Measurements from ENCODE around the gene ARID2. TPM values are rescaled to one million over a fixed set of nuclear protein-coding genes. Genes with fewer than 3 reads are reported as not detected.
A peak's percentile ranks its signal among the peaks of the same experiment; 100 is the strongest.

ARID2 gene
- polyA plus RNA-seq, 2 donors = 5.0 to 8.5 TPM

GRCh38 chr12:45728630-45729232, 775 bp upstream of the ARID2 start:
- H3K27me3 ChIP-seq (ENCODE audit: control insufficient read depth in 1 of 2, insufficient read depth in 2 of 2, low read length in 2 of 2) = no peaks in the 10 kb centered on the region
- WGBS, 2 donors = 1% methylated on average over 41 to 65 of the region's 65 CpGs
- peak overlapping the region; percentile 75 to 99 for H3K4me3 ChIP-seq (ENCODE audit: low read depth in 1 of 2, low read length in 2 of 2)
- peak overlapping the region; percentile 97 to 99 for H3K27ac ChIP-seq (ENCODE audit: low read depth in 2 of 2, low read length in 1 of 2)
- H3K36me3 ChIP-seq (ENCODE audit: control insufficient read depth in 2 of 2, insufficient read depth in 2 of 2, low read length in 1 of 2) = no peaks in the 10 kb centered on the region
- no peaks in the 10 kb centered on the region for H3K4me1 ChIP-seq (ENCODE audit: control insufficient read depth in 2 of 2, insufficient read depth in 2 of 2, low read length in 1 of 2)
- H3K9me3 ChIP-seq (ENCODE audit: control insufficient read depth in 2 of 2, insufficient read depth in 1 of 2, low read depth in 1 of 2, low read length in 1 of 2) = no peaks in the 10 kb centered on the region

GRCh38 chr12:45730084-45730347, 510 bp downstream of the ARID2 start:
- no peaks in the 10 kb centered on the region for H3K36me3 ChIP-seq (ENCODE audit: control insufficient read depth in 2 of 2, insufficient read depth in 2 of 2, low read length in 1 of 2)
- H3K4me3 ChIP-seq (ENCODE audit: low read depth in 1 of 2, low read length in 2 of 2) = peak overlapping the region; percentile 75 to 93
- no peaks in the 10 kb centered on the region for H3K27me3 ChIP-seq (ENCODE audit: control insufficient read depth in 1 of 2, insufficient read depth in 2 of 2, low read length in 2 of 2)
- WGBS, 2 donors = 0 to 1% methylated on average over 10 to 26 of the region's 26 CpGs
- H3K9me3 ChIP-seq (ENCODE audit: control insufficient read depth in 2 of 2, insufficient read depth in 1 of 2, low read depth in 1 of 2, low read length in 1 of 2) = no peaks in the 10 kb centered on the region
- no peaks in the 10 kb centered on the region for H3K4me1 ChIP-seq (ENCODE audit: control insufficient read depth in 2 of 2, insufficient read depth in 2 of 2, low read length in 1 of 2)
- H3K27ac ChIP-seq (ENCODE audit: low read depth in 2 of 2, low read length in 1 of 2) = peak overlapping the region; percentile 97 to 99

GRCh38 chr12:45730348-45731189, 1.1 kb downstream of the ARID2 start:
- 0 to 1% methylated on average over 37 to 67 of the region's 67 CpGs for WGBS, 2 donors
- no peaks in the 10 kb centered on the region for H3K36me3 ChIP-seq (ENCODE audit: control insufficient read depth in 2 of 2, insufficient read depth in 2 of 2, low read length in 1 of 2)

GRCh38 chr12:45731190-45731775, 1.8 kb downstream of the ARID2 start:
- H3K9me3 ChIP-seq (ENCODE audit: control insufficient read depth in 2 of 2, insufficient read depth in 1 of 2, low read depth in 1 of 2, low read length in 1 of 2) = no peaks in the 10 kb centered on the region
- H3K4me3 ChIP-seq (ENCODE audit: low read depth in 1 of 2, low read length in 2 of 2) = peak overlapping the region; percentile 75 to 93
- peak overlapping the region; percentile 97 to 99 for H3K27ac ChIP-seq (ENCODE audit: low read depth in 2 of 2, low read length in 1 of 2)
- no peaks in the 10 kb centered on the region for H3K27me3 ChIP-seq (ENCODE audit: control insufficient read depth in 1 of 2, insufficient read depth in 2 of 2, low read length in 2 of 2)
- WGBS, 2 donors = 6 to 7% methylated on average over 4 of the region's 4 CpGs
- no peaks in the 10 kb centered on the region for H3K36me3 ChIP-seq (ENCODE audit: control insufficient read depth in 2 of 2, insufficient read depth in 2 of 2, low read length in 1 of 2)
- H3K4me1 ChIP-seq (ENCODE audit: control insufficient read depth in 2 of 2, insufficient read depth in 2 of 2, low read length in 1 of 2) = no peaks in the 10 kb centered on the region

More at GRCh38 chr12:45730348-45731189, 1.1 kb downstream of the ARID2 start:
- Histone ChIP-seq H3K9me3 (ENCODE audit: control insufficient read depth in 2 of 2, insufficient read depth in 1 of 2, low read depth in 1 of 2, low read length in 1 of 2) (no peaks in the 10 kb centered on the region), H3K27me3 (ENCODE audit: control insufficient read depth in 1 of 2, insufficient read depth in 2 of 2, low read length in 2 of 2) (no peaks in the 10 kb centered on the region), H3K4me3 (ENCODE audit: low read depth in 1 of 2, low read length in 2 of 2) (peak overlapping the region; percentile 75 to 93), H3K4me1 (ENCODE audit: control insufficient read depth in 2 of 2, insufficient read depth in 2 of 2, low read length in 1 of 2) (no peaks in the 10 kb centered on the region), H3K27ac (ENCODE audit: low read depth in 2 of 2, low read length in 1 of 2) (peak overlapping the region; percentile 97 to 99)

GRCh38 chr12:45732250-45732649, 2.7 kb downstream of the ARID2 start:
- WGBS, 2 donors = 9% methylated on average over 5 of the region's 5 CpGs
- no peaks in the 10 kb centered on the region for H3K4me1 ChIP-seq (ENCODE audit: control insufficient read depth in 2 of 2, insufficient read depth in 2 of 2, low read length in 1 of 2)
- H3K9me3 ChIP-seq (ENCODE audit: control insufficient read depth in 2 of 2, insufficient read depth in 1 of 2, low read depth in 1 of 2, low read length in 1 of 2) = no peaks in the 10 kb centered on the region
- H3K27me3 ChIP-seq (ENCODE audit: control insufficient read depth in 1 of 2, insufficient read depth in 2 of 2, low read length in 2 of 2) = no peaks in the 10 kb centered on the region
- H3K27ac ChIP-seq (ENCODE audit: low read depth in 2 of 2, low read length in 1 of 2) = no peak overlapping the region
- H3K4me3 ChIP-seq (ENCODE audit: low read depth in 1 of 2, low read length in 2 of 2) = peak overlapping the region in 1 of 2 donors; percentile 51
- H3K36me3 ChIP-seq (ENCODE audit: control insufficient read depth in 2 of 2, insufficient read depth in 2 of 2, low read length in 1 of 2) = no peaks in the 10 kb centered on the region

- H3K4me1 ChIP-seq (ENCODE audit: control insufficient read depth in 2 of 2, insufficient read depth in 2 of 2, low read length in 1 of 2) = no peaks in the 10 kb centered on the region
- no peaks in the 10 kb centered on the region for H3K36me3 ChIP-seq (ENCODE audit: control insufficient read depth in 2 of 2, insufficient read depth in 2 of 2, low read length in 1 of 2)
- H3K27ac ChIP-seq (ENCODE audit: low read depth in 2 of 2, low read length in 1 of 2) = no peak overlapping the region
- no peaks in the 10 kb centered on the region for H3K27me3 ChIP-seq (ENCODE audit: control insufficient read depth in 1 of 2, insufficient read depth in 2 of 2, low read length in 2 of 2)
- H3K9me3 ChIP-seq (ENCODE audit: control insufficient read depth in 2 of 2, insufficient read depth in 1 of 2, low read depth in 1 of 2, low read length in 1 of 2) = no peaks in the 10 kb centered on the region
- H3K4me3 ChIP-seq (ENCODE audit: low read depth in 1 of 2, low read length in 2 of 2) = peak overlapping the region in 1 of 2 donors; percentile 15
These were observed 3.4 kb downstream of the ARID2 start for GRCh38 chr12:45732936-45733335.

GRCh38 chr12:45737638-45738037, 8.1 kb downstream of the ARID2 start:
- H3K4me3 ChIP-seq (ENCODE audit: low read depth in 1 of 2, low read length in 2 of 2) = no peak overlapping the region
- no peaks in the 10 kb centered on the region for H3K4me1 ChIP-seq (ENCODE audit: control insufficient read depth in 2 of 2, insufficient read depth in 2 of 2, low read length in 1 of 2)
- H3K36me3 ChIP-seq (ENCODE audit: control insufficient read depth in 2 of 2, insufficient read depth in 2 of 2, low read length in 1 of 2) = no peaks in the 10 kb centered on the region
- H3K27me3 ChIP-seq (ENCODE audit: control insufficient read depth in 1 of 2, insufficient read depth in 2 of 2, low read length in 2 of 2) = no peaks in the 10 kb centered on the region
- no peak overlapping the region for H3K27ac ChIP-seq (ENCODE audit: low read depth in 2 of 2, low read length in 1 of 2)
- no peaks in the 10 kb centered on the region for H3K9me3 ChIP-seq (ENCODE audit: control insufficient read depth in 2 of 2, insufficient read depth in 1 of 2, low read depth in 1 of 2, low read length in 1 of 2)

- no peak overlapping the region for H3K27ac ChIP-seq (ENCODE audit: low read depth in 2 of 2, low read length in 1 of 2)
- no peaks in the 10 kb centered on the region for H3K36me3 ChIP-seq (ENCODE audit: control insufficient read depth in 2 of 2, insufficient read depth in 2 of 2, low read length in 1 of 2)
- no peaks in the 10 kb centered on the region for H3K27me3 ChIP-seq (ENCODE audit: control insufficient read depth in 1 of 2, insufficient read depth in 2 of 2, low read length in 2 of 2)
- WGBS, 2 donors = 97 to 100% methylated on average over 1 of the region's 1 CpG
- no peaks in the 10 kb centered on the region for H3K9me3 ChIP-seq (ENCODE audit: control insufficient read depth in 2 of 2, insufficient read depth in 1 of 2, low read depth in 1 of 2, low read length in 1 of 2)
- H3K4me3 ChIP-seq (ENCODE audit: low read depth in 1 of 2, low read length in 2 of 2) = no peak overlapping the region
- no peaks in the 10 kb centered on the region for H3K4me1 ChIP-seq (ENCODE audit: control insufficient read depth in 2 of 2, insufficient read depth in 2 of 2, low read length in 1 of 2)
These were observed 13.1 kb downstream of the ARID2 start for GRCh38 chr12:45742590-45742989.

GRCh38 chr12:45743247-45743646, 13.7 kb downstream of the ARID2 start:
- Histone ChIP-seq H3K4me1 (ENCODE audit: control insufficient read depth in 2 of 2, insufficient read depth in 2 of 2, low read length in 1 of 2) (no peaks in the 10 kb centered on the region), H3K4me3 (ENCODE audit: low read depth in 1 of 2, low read length in 2 of 2) (no peak overlapping the region), H3K27me3 (ENCODE audit: control insufficient read depth in 1 of 2, insufficient read depth in 2 of 2, low read length in 2 of 2) (no peaks in the 10 kb centered on the region), H3K9me3 (ENCODE audit: control insufficient read depth in 2 of 2, insufficient read depth in 1 of 2, low read depth in 1 of 2, low read length in 1 of 2) (no peaks in the 10 kb centered on the region), H3K27ac (ENCODE audit: low read depth in 2 of 2, low read length in 1 of 2) (no peak overlapping the region), H3K36me3 (ENCODE audit: control insufficient read depth in 2 of 2, insufficient read depth in 2 of 2, low read length in 1 of 2) (no peaks in the 10 kb centered on the region)
- 91 to 95% methylated on average over 2 of the region's 2 CpGs for WGBS, 2 donors
